ENCODE results near the gene USPL1. TPM values are rescaled to one million over a fixed set of nuclear protein-coding genes. Genes with fewer than 3 reads are reported as not detected.

Gene USPL1
- total RNA-seq, result 10 to 100 TPM; 36.0 to 52.0 TPM
- polyA plus RNA-seq (ENCODE audit: insufficient read depth, low read depth, low replicate concordance), result 36.4 TPM
- long read RNA-seq, donor 1, partial matches to known transcripts, result 0 of 2 reads
- long read RNA-seq, donor 1, other reads (novel, unspliced or antisense), result 0 of 2 reads
- long read RNA-seq, donor 2, partial matches to known transcripts, result 0 of 2 reads
- long read RNA-seq, donor 2, other reads (novel, unspliced or antisense), result 0 of 2 reads

GRCh38 chr13:30617315-30618185 lies at the start of gene USPL1:
USPL1 (plus strand) TSS chr13:30617920; CDS start chr13:30621141, 3,221 bp downstream.
- intact Hi-C loops (cut with DNase I; ENCODE audit: low total_unique reads), result loop anchor here (10.0 kb wide), 1 partner anchor 153 kb away; the partner anchor contains the start of gene HMGB1
- peaks cover 25% of the 10 kb centered on the region for H3K4me1 ChIP-seq
- TF ChIP-seq CTCF (IDR thresholded peaks at IDR 0.05) (peak; percentile 10 to 74 (median 62)), POLR2A (IDR thresholded peaks at IDR 0.05) (peak; percentile 93)
- 0 to 1% methylated on average over 38 to 78 of the region's 78 CpGs for WGBS, 2 donors
- H3K27me3 ChIP-seq, result no peaks in the 10 kb centered on the region
- no peaks in the 10 kb centered on the region for H3K36me3 ChIP-seq (ENCODE audit: low read depth, missing control alignments)
- peak within 1 kb of the TSS; percentile 99 to 100 for H3K27ac ChIP-seq
- DNase-seq, result peak; percentile 98
- H3K4me3 ChIP-seq, result peak within 1 kb of the TSS; percentile 90 to 97
- no peaks in the 10 kb centered on the region for H3K9me3 ChIP-seq

GRCh38 chr13:30569901-30570576 lies 47.7 kb upstream of the USPL1 start:
- H3K27ac ChIP-seq, result no peak overlapping the region
- no peak for TF ChIP-seq CTCF (IDR thresholded peaks at IDR 0.05)
- no peak for TF ChIP-seq POLR2A (IDR thresholded peaks at IDR 0.05)
- DNase-seq, result peak; percentile 51
- H3K4me3 ChIP-seq, result no peak overlapping the region
- H3K27me3 ChIP-seq, result no peaks in the 10 kb centered on the region
- intact Hi-C loops (cut with DNase I; ENCODE audit: low total_unique reads), result loop anchor here (5.0 kb wide), 1 partner anchor 232 kb away; no protein-coding TSS in a partner anchor
- WGBS, 2 donors, result 64 to 69% methylated on average over 8 of the region's 8 CpGs
- H3K9me3 ChIP-seq, result no peaks in the 10 kb centered on the region
- H3K4me1 ChIP-seq, result peaks cover 4% of the 10 kb centered on the region
- H3K36me3 ChIP-seq (ENCODE audit: low read depth, missing control alignments), result no peaks in the 10 kb centered on the region

- intact Hi-C loops (cut with DNase I; ENCODE audit: low total_unique reads), result no loop called here
- TF ChIP-seq POLR2A (IDR thresholded peaks at IDR 0.05), result no peak
- no peak for TF ChIP-seq CTCF (IDR thresholded peaks at IDR 0.05)
- Histone ChIP-seq H3K27me3 (no peaks in the 10 kb centered on the region), H3K9me3 (no peaks in the 10 kb centered on the region), H3K4me3 (no peak overlapping the region), H3K36me3 (ENCODE audit: low read depth, missing control alignments) (no peaks in the 10 kb centered on the region), H3K4me1 (peaks cover 4% of the 10 kb centered on the region), H3K27ac (no peak overlapping the region)
- no peak for DNase-seq
Measured at GRCh38 chr13:30570691-30571090, 47.0 kb upstream of the USPL1 start.

GRCh38 chr13:30572859-30573275 lies 44.9 kb upstream of the USPL1 start:
- no peak for TF ChIP-seq POLR2A (IDR thresholded peaks at IDR 0.05)
- no peaks in the 10 kb centered on the region for H3K27me3 ChIP-seq
- H3K36me3 ChIP-seq (ENCODE audit: low read depth, missing control alignments), result no peaks in the 10 kb centered on the region
- WGBS, 2 donors, result 22 to 35% methylated on average over 1 of the region's 1 CpG
- no peak for DNase-seq
- H3K4me3 ChIP-seq, result peak overlapping the region; percentile 3 to 10
- no peaks in the 10 kb centered on the region for H3K9me3 ChIP-seq
- intact Hi-C loops (cut with DNase I; ENCODE audit: low total_unique reads), result no loop called here
- H3K4me1 ChIP-seq, result peaks cover 4% of the 10 kb centered on the region
- H3K27ac ChIP-seq, result peak overlapping the region; percentile 7 to 15

- intact Hi-C loops (cut with DNase I; ENCODE audit: low total_unique reads), result no loop called here
- no peaks in the 10 kb centered on the region for H3K36me3 ChIP-seq (ENCODE audit: low read depth, missing control alignments)
- H3K4me3 ChIP-seq, result no peak overlapping the region
- TF ChIP-seq CTCF (IDR thresholded peaks at IDR 0.05) (no peak), POLR2A (IDR thresholded peaks at IDR 0.05) (no peak)
- H3K27ac ChIP-seq, result no peak overlapping the region
- no peak for DNase-seq
- WGBS, 2 donors, result 45 to 60% methylated on average over 7 of the region's 7 CpGs
- no peaks in the 10 kb centered on the region for H3K9me3 ChIP-seq
- no peaks in the 10 kb centered on the region for H3K27me3 ChIP-seq
- no peaks in the 10 kb centered on the region for H3K4me1 ChIP-seq
Measured at GRCh38 chr13:30576528-30576927, 41.2 kb upstream of the USPL1 start.

All from testis (tissue), 5 donors.